22Rv1 (cell line): Measurements from ENCODE around the gene IRF1.
A peak's percentile ranks its signal among the peaks of the same experiment; 100 is the strongest.

Experiments used
- H3K27ac ChIP-seq: fragments of 450-650 bp; 2 replicates; pipeline ENCODE4 v1.5.1; 2017
- ZFX ChIP-seq: fragments of 450-650 bp; IDR thresholded peaks from 2 replicates; pipeline ENCODE4 v1.6.1; 2017; ENCODE audit warnings: antibody characterized with exemption, borderline replicate concordance
- TF ChIP-seq, protein P1 (sequence below): fragments of 450-650 bp; IDR thresholded peaks from 2 replicates; pipeline ENCODE4 v1.5.1; 2017; ENCODE audit warnings: mild to moderate bottlenecking

Gene IRF1

GRCh38 chr5:132505641-132506040, 15.1 kb upstream of the IRF1 start:
- peak overlapping the region; percentile 53 for H3K27ac ChIP-seq
- TF ChIP-seq, protein P1, sequence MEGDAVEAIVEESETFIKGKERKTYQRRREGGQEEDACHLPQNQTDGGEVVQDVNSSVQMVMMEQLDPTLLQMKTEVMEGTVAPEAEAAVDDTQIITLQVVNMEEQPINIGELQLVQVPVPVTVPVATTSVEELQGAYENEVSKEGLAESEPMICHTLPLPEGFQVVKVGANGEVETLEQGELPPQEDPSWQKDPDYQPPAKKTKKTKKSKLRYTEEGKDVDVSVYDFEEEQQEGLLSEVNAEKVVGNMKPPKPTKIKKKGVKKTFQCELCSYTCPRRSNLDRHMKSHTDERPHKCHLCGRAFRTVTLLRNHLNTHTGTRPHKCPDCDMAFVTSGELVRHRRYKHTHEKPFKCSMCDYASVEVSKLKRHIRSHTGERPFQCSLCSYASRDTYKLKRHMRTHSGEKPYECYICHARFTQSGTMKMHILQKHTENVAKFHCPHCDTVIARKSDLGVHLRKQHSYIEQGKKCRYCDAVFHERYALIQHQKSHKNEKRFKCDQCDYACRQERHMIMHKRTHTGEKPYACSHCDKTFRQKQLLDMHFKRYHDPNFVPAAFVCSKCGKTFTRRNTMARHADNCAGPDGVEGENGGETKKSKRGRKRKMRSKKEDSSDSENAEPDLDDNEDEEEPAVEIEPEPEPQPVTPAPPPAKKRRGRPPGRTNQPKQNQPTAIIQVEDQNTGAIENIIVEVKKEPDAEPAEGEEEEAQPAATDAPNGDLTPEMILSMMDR = no peak
- TF ChIP-seq ZFX = no peak

DNA sequence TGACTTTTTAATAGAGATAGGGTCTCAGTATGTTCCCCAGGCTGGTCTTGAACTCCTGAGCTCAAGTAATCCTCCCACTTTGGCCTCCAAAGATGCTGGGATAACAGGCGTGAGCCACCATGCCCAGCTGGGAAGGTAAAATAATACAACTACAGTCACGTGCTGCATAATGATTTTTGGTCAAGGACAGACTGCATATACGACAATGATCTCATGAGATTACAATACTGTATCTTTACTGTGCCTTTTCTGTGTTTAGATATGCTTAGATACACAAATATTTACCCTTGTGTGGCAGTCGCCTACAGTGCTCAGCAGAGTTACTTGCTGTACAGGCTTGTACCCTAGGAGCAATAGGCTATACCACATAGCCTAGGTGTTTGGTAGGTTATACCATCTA, 14.2 kb upstream of the IRF1 start:
- peak overlapping the region; percentile 53 for H3K27ac ChIP-seq
- no peak for TF ChIP-seq ZFX
- TF ChIP-seq, protein P1 = no peak

GRCh38 chr5:132503244-132503643, 12.7 kb upstream of the IRF1 start:
- H3K27ac ChIP-seq = no peak overlapping the region

GRCh38 chr5:132501961-132502931, 11.7 kb upstream of the IRF1 start:
- H3K27ac ChIP-seq = no peak overlapping the region
- TF ChIP-seq, protein P1 = no peak
- TF ChIP-seq ZFX = no peak

More at GRCh38 chr5:132503244-132503643, 12.7 kb upstream of the IRF1 start:
- TF ChIP-seq, protein P1 = no peak
- TF ChIP-seq ZFX = no peak

DNA sequence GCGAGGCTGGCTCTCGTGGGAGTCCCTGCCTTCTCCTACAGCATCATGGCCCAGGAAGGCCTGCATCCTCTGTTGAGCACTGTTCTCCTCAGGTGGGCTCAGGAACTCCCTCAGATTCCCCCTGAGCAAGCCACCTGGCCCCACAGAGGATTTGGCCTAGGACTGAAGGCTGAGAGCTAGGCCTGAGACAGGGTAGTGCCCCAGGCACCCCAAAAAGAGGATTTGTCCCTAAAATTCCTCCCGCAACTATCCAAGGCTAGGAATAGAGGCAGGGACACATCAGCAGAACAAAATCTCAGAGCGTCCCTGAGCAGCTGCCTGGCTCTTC, 11.0 kb upstream of the IRF1 start:
- no peak for TF ChIP-seq ZFX
- H3K27ac ChIP-seq = no peak overlapping the region

DNA sequence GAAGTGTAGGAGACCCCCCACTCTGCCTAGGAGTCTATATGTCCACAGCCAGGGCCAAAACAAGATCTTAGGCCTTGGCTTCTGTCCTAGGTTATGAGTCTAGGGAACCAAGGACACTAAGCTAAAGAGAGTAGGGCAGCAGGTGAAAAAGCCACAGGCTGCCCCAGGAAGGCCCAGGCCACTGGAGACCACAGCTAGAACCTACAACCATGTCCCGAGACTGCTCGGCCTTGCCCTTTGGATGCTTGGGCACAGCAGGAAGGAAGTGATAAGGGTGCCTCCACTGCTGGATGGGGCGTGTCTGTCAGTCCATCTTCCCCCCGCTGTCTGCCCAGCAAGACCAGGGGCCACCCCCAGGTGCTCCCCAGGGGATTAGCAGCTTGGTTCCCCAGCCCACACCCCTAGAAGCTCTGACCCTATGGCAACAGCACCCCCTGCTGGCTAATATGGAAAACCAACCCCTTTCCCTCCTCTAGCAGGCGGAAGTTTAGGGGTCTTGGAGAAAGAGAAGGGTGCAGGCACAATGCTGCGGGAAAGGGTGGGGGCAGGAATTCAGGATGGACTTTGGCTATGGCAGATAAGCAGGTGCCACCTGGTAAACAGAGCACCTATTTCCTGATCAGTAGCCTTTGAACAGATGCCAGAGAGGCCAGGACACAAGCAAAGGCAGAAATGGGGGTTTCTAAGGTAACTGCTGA, 10.5 kb upstream of the IRF1 start:
- no peak for TF ChIP-seq ZFX
- TF ChIP-seq, protein P1 = peak; percentile 87
- H3K27ac ChIP-seq = no peak overlapping the region

GRCh38 chr5:132500244-132500930, 9.8 kb upstream of the IRF1 start:
- no peak overlapping the region for H3K27ac ChIP-seq

More at GRCh38 chr5:132500244-132500930, 9.8 kb upstream of the IRF1 start:
- TF ChIP-seq ZFX = no peak
- TF ChIP-seq, protein P1 = no peak
